Measurements from ENCODE around the gene CCDC148. TPM values are rescaled to one million over a fixed set of nuclear protein-coding genes. Genes with fewer than 3 reads are reported as not detected.

The CCDC148 gene
- total and polyA plus RNA-seq, 5 experiments from 2014 or later: not detected

DNA sequence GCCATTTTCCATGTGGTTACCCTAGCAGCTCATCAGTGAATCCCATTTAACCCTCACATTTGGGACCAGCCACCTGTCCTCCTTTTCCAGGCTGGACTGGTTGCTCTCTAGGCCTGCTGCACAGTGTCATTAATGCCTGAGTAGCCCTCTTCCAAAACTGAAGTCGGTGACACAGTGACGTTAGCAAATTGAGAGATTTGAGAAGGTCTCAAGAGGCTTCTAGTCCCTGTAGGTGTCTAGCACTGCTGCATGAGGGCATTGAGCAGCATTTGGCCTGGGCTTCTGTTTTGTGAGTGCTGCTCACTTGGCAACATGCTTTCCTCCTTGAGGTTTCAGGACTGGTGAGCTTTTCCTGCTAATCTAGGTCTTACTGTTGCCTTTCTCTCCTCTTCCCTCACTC, 36.9 kb upstream of the CCDC148 start:
- Mint-ChIP-seq H3K27me3 (peaks cover 0 to 2% (median 0%) of the 10 kb centered on the region in 5 donors), H3K9me3 (no peaks in the 10 kb centered on the region), H3K36me3 (peaks cover 0 to 3% (median 2%) of the 10 kb centered on the region in 3 donors), H3K27ac (no peak overlapping the region), H3K4me1 (peaks cover 0 to 5% (median under 1%) of the 10 kb centered on the region in 4 donors), H3K4me3 (no peak overlapping the region)
- POLR2A ChIA-PET: no interaction called here
- DNase-seq (no peak), ATAC-seq (no peak)

DNA sequence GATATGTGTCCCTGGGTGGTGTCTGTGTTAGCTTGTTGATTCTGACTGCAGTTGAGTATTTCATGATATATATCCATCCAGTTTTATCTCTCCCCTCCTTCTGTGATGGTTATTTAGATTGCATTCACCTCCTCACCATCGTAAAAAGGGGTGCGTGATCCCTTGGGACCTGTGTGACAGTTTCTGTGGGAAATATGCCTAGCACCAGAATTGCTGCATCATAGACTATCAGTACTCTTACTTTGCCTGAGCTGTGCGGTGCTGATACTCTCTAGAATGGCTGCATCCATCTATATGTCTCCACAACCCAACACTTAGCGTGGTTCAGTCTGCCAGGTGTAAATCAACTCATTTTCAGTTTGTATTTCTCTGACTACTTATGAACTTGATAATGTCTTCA, 34.5 kb upstream of the CCDC148 start:
- Mint-ChIP-seq H3K36me3 (peaks cover 0 to 2% (median 0%) of the 10 kb centered on the region in 3 donors), H3K27me3 (peaks cover 0 to 2% (median 0%) of the 10 kb centered on the region in 5 donors), H3K4me3 (no peak overlapping the region), H3K9me3 (no peaks in the 10 kb centered on the region), H3K27ac (no peak overlapping the region), H3K4me1 (peaks cover 0 to 4% (median 0%) of the 10 kb centered on the region in 4 donors)
- POLR2A ChIA-PET: no interaction called here
- no peak for DNase-seq
- ATAC-seq: no peak

DNA sequence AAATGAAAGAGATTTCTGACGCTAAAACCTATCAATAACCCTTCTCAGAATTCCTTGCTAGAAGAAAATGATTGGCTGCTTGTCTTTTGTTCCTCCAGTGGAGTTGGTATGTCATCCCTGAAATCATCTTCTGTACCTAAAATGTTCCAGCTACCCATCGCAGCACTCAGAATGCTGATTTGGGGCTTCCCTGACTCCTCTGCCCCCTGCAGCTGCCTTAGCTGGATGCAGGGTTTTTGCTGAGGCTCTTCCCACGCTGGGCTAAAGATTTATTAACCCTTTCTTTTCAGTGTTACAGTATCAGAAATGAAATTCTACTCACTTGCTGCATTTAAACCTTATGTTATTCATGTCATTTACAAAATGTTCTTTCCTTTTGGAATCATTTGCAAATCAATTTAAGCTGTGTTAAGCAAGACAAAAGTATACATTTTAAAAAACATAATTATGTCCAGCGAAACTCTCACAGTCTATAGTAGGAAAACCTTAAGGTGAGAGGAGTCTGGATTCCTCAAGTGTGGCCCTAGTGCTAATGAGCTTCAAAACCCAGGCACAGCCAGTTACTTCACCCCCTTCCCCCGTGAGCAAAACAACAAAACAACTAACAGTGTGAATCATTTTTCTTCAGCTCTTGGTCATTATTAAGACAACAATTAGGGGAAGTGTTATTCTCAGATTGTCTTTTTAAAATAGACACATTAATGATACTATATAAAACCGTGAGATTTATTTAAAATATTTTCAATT, 33.0 kb upstream of the CCDC148 start:
- Mint-ChIP-seq H3K9me3 (no peaks in the 10 kb centered on the region), H3K4me3 (no peak overlapping the region), H3K36me3 (peaks cover 0 to 2% (median 0%) of the 10 kb centered on the region in 3 donors), H3K4me1 (peaks cover 0 to 4% (median 0%) of the 10 kb centered on the region in 4 donors), H3K27me3 (peaks cover 0 to 2% (median 0%) of the 10 kb centered on the region in 5 donors), H3K27ac (no peak overlapping the region)
- no peak for DNase-seq
- POLR2A ChIA-PET: no interaction called here
- no peak for ATAC-seq

DNA sequence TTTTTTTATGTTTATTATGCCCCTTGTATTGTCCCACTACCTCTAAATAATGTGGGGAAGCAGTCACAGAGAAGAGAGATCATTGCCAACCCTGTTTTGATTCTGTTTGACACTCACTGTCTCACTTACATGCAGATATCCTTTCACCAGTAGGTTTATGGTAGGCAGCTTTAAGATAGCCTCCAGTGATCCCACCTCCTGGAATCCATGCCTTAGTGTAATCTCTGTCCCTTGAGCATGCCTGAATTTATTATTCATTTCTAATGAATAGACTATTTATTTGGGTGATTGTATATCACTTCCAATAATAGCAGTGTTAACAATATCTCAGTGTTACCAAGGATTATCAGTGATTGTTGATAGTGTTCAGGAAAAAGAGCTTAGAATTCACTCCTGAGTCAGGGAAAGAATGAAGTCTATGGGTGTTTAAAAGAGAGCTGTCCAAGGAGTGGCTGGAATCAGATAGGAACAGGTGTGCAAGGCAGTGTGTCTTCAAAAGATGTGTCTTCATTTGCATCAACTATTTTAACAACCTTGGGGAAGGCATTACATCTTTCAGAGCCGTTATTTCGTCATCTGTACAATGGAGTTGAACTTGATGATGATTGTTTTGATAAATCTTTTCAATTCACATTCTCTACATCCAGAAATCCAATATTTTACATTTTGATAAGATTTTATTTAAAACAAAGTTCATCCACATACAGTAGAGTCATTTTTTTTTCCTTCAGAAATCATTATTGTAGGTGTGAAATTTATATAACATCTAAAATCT, 32.1 kb upstream of the CCDC148 start:
- ATAC-seq: no peak
- Mint-ChIP-seq H3K4me3 (no peak overlapping the region), H3K4me1 (peaks cover 0 to 4% (median 0%) of the 10 kb centered on the region in 4 donors), H3K27ac (no peak overlapping the region), H3K27me3 (peaks cover 0 to 2% (median 0%) of the 10 kb centered on the region in 5 donors), H3K36me3 (peaks cover 0 to 2% (median 0%) of the 10 kb centered on the region in 3 donors), H3K9me3 (no peaks in the 10 kb centered on the region)
- POLR2A ChIA-PET: no interaction called here
- no peak for DNase-seq

DNA sequence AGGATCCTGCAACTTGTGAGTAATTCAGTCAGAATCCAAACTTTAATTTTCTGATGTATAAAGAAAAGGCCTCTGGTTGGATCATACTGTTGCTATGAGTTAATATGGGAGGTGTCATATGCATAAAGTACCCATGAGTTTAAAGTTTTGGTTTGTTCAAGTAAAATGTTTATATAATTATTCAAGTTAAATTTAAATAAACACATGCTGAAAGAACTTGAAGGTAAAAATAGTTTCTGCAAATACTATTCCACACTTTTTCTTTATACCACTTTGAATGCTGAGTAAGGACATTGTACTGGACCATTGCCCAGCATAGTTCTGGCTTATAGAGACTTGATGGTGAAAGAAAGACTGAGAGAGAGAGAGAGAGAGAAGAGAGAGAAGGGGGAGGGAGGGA, 30.9 kb upstream of the CCDC148 start:
- Mint-ChIP-seq H3K36me3 (peaks cover 0 to 3% (median 0%) of the 10 kb centered on the region in 3 donors), H3K27me3 (peaks cover 0 to 2% (median 0%) of the 10 kb centered on the region in 5 donors)

DNA sequence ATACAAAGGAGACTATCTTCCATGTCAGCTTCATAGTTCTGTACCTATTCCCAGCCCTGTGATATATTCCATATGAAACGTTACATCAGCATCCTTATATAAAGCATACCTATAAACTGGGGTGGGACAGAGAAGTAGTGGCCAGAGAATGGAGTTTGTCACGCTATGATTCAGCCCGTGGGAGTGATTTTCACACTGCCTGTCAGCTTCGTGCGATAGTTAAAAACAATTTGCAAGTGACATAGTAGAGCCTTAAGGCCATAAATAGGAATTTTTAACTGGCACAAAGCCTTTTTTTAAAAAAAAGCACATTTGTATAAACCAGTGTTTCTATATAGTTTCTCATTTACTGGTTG, 30.4 kb upstream of the CCDC148 start:
- H3K27me3 Mint-ChIP-seq: peaks cover 0 to 2% (median 0%) of the 10 kb centered on the region in 5 donors
- no peak overlapping the region for H3K4me3 Mint-ChIP-seq
- peaks cover 0 to 3% (median 0%) of the 10 kb centered on the region in 3 donors for H3K36me3 Mint-ChIP-seq
- peaks cover 0 to 2% (median 0%) of the 10 kb centered on the region in 9 donors for H3K9me3 Mint-ChIP-seq
- no peak for ATAC-seq
- peaks cover 0 to 1% (median 0%) of the 10 kb centered on the region in 4 donors for H3K4me1 Mint-ChIP-seq
- H3K27ac Mint-ChIP-seq: no peak overlapping the region
- DNase-seq: no peak
- POLR2A ChIA-PET: no interaction called here

More for the DNA sequence above, 30.9 kb upstream of the CCDC148 start:
- no peak overlapping the region for H3K4me3 Mint-ChIP-seq
- H3K9me3 Mint-ChIP-seq: peaks cover 0 to 2% (median 0%) of the 10 kb centered on the region in 9 donors
- peaks cover 0 to 2% (median 0%) of the 10 kb centered on the region in 4 donors for H3K4me1 Mint-ChIP-seq
- POLR2A ChIA-PET: no interaction called here
- DNase-seq: no peak
- no peak for ATAC-seq
- H3K27ac Mint-ChIP-seq: no peak overlapping the region

DNA sequence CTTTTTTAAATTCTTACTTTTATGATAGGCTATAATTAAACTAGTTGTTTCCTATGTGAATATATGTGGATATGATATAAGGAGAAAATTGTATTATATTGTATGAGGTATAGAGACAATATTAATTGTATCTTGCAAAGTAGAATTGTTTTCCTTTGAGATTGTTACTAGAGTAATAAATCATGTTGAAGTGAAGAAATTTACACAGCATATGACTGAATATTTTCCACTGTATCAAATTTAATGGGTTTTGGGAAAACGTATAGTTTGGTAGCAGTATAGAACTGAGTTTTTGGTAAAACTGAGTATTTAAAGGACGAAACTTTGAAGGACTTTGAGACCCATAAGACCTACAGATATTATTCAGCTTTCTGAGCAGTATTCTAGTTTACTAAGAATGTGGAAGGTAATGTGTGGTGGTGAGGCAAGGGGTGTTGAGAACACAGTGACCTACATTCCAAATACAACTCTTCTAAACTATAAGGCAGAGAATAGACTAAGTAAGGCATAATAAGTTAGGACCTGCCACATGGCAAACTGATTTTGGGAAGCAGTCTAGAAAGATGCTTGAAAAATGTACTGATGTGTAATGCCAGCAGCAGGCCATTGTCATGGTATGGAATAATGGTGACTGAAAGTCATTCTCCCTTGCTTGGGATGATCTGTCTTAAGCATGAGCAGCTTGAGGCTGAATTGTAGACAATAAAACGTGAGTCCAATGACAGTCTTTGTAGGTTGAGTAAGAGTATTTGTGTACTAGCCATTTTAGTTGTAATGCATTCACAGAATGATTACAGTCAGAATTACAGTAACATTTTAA, 29.8 kb upstream of the CCDC148 start:
- POLR2A ChIA-PET: no interaction called here
- Mint-ChIP-seq H3K27me3 (peaks cover 0 to 2% (median 0%) of the 10 kb centered on the region in 5 donors), H3K4me1 (peaks cover 0 to 1% (median 0%) of the 10 kb centered on the region in 4 donors), H3K9me3 (peaks cover 0 to 2% (median 0%) of the 10 kb centered on the region in 9 donors), H3K4me3 (no peak overlapping the region), H3K27ac (no peak overlapping the region), H3K36me3 (peaks cover 0 to 3% (median 0%) of the 10 kb centered on the region in 3 donors)
- ATAC-seq (no peak), DNase-seq (no peak)

DNA sequence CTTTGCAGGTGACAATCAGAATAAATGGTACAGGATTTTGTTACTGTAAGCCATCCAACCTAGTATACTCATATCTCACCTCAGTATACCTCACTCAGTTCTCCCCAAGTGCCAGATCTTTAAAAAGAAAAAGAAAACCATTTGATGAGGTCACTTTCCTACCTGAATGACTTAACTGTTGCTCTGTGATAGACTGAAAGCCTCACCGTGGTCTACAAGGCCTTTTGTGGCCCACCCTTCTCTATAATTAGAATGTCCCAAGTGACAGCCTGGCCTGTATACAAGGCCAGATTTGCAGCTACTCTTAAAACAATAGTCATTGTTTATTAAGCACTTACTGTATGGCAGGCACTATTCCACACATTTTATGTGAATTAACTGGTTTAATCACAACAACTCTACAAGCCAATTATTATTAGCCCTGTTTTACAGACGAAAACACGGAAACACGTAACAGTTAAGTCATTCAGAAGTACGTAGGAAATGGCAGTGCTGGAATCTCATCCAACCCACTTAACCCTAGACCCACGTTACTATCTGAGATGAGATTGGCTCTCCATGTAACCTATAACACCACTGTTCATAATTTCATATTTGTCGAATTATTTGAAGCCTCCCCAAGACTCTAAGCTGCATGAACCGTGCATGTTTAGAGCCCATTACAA, 28.5 kb upstream of the CCDC148 start:
- H3K27me3 Mint-ChIP-seq: no peaks in the 10 kb centered on the region
- H3K27ac Mint-ChIP-seq: no peak overlapping the region
- peaks cover 0 to 3% (median 0%) of the 10 kb centered on the region in 3 donors for H3K36me3 Mint-ChIP-seq
- ATAC-seq (no peak), DNase-seq (no peak)
- POLR2A ChIA-PET: no interaction called here
- no peak overlapping the region for H3K4me3 Mint-ChIP-seq
- peaks cover 0 to 1% (median 0%) of the 10 kb centered on the region in 4 donors for H3K4me1 Mint-ChIP-seq
- H3K9me3 Mint-ChIP-seq: peaks cover 0 to 2% (median 0%) of the 10 kb centered on the region in 9 donors

DNA sequence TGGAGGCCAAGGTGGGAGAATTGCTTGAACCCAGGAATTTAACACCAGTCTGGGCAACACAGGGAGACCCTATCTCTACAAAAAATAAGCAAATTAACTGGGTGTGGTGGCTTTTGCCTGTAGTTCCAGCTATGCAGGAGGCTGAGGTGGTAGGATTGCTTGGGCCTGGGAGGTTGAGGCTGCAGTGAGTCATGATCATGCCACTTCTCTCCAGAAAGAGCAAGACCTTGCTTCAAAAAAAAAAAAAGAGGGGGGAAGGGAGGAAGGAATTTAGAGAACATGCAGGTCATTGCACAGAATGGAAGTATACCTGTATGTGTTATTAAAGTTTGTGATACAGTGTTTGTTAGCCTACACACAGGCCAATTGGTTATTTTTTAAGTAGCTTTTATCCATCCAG, 26.0 kb upstream of the CCDC148 start:
- Mint-ChIP-seq H3K4me1 (peaks cover 6 to 9% (median 7%) of the 10 kb centered on the region in 4 donors), H3K27ac (no peak overlapping the region)
- no peak for ATAC-seq

DNA sequence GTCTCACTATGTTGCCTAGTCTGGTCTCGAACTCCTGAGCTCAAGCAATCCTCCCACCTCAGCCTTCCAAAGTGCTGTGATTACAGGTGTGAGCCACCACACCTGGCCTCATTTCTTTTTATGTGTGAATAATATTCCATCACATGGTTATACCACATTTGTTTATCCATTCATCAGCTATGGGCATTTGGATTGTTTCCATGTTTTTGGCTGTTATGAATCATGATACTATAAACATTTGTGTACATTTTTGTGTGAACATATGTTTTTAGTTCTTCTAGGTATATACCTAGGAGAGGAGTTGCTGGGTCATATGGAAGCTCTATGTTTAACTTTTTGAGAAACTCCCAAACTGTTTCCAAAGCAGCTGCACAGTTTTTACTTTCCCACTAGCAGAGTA, 24.6 kb upstream of the CCDC148 start:
- POLR2A ChIA-PET: interaction anchor here (0.5 kb wide), 1 partner anchor 36 kb away, joined by 3 read pairs; no protein-coding TSS in a partner anchor
- DNase-seq: no peak
- Mint-ChIP-seq H3K4me1 (peaks cover 11 to 19% (median 15%) of the 10 kb centered on the region in 4 donors), H3K36me3 (peaks cover 0 to 3% (median 0%) of the 10 kb centered on the region in 3 donors), H3K4me3 (no peak overlapping the region), H3K27ac (peak overlapping the region in 1 of 10 donors; percentile 2), H3K27me3 (no peaks in the 10 kb centered on the region), H3K9me3 (peaks cover 0 to 2% (median 0%) of the 10 kb centered on the region in 9 donors)
- ATAC-seq: no peak

More for the DNA sequence above, 26.0 kb upstream of the CCDC148 start:
- Mint-ChIP-seq H3K36me3 (peaks cover 0 to 3% (median 0%) of the 10 kb centered on the region in 3 donors), H3K27me3 (no peaks in the 10 kb centered on the region), H3K9me3 (peaks cover 0 to 2% (median 0%) of the 10 kb centered on the region in 9 donors), H3K4me3 (no peak overlapping the region)
- POLR2A ChIA-PET: no interaction called here
- no peak for DNase-seq

DNA sequence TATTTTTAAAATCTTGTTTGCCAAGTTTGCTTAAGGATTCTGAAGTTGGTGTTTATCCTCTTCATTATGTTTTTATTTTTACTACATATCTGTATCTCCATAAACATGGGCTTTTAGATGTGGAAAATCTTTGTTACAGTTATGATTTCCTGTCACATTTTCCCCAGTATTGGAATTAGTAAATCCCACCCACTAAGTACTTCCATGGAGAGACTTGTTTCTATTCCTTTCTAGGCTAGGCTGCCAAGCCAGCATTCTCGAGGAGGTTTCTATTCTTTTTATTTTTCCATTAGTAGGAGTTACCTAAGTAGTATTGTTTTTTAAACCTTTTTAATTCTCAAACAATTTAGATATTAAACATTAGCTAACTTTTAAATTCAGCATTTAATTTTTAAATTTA, 22.3 kb upstream of the CCDC148 start:
- Mint-ChIP-seq H3K27ac (peak overlapping the region in 1 of 10 donors; percentile 27), H3K4me1 (peaks cover 11 to 22% (median 15%) of the 10 kb centered on the region in 4 donors), H3K4me3 (no peak overlapping the region), H3K27me3 (no peaks in the 10 kb centered on the region), H3K36me3 (peaks cover 0 to 3% (median 0%) of the 10 kb centered on the region in 3 donors), H3K9me3 (peaks cover 0 to 2% (median 0%) of the 10 kb centered on the region in 9 donors)
- DNase-seq (no peak), ATAC-seq (no peak)
- POLR2A ChIA-PET: no interaction called here

DNA sequence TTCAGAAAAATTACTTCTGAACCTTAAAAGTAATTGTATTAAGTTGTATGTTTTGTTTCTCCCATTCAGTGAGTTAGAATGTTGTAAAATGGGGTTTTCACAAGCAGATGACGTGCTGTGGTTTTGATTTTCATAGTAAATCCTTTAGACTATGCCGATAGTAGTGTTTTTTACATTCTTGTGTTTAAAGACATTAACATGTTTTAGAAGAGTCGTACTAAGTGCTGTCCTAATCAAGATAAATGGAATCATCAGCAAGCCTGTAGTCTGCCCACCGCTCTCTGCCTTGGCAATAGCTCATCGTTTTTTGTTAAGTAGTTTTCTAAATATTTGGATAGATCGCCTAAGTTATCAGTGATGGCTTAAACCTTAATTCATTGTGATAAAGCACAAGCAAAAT, 21.7 kb upstream of the CCDC148 start:
- no peaks in the 10 kb centered on the region for H3K27me3 Mint-ChIP-seq
- DNase-seq (no peak), ATAC-seq (no peak)
- H3K36me3 Mint-ChIP-seq: peaks cover 0 to 1% (median 0%) of the 10 kb centered on the region in 3 donors
- no peak overlapping the region for H3K4me3 Mint-ChIP-seq
- H3K27ac Mint-ChIP-seq: peak overlapping the region in 3 of 10 donors; percentile 13 to 27 (median 20)
- H3K4me1 Mint-ChIP-seq: peaks cover 11 to 22% (median 15%) of the 10 kb centered on the region in 4 donors
- peaks cover 0 to 2% (median 0%) of the 10 kb centered on the region in 9 donors for H3K9me3 Mint-ChIP-seq
- POLR2A ChIA-PET: no interaction called here

Data from naive thymus-derived CD8-positive, alpha-beta T cell (primary cell).